Right cardiac atrium (tissue), 5 donors: ENCODE data around the gene GCNA. TPM values are rescaled to one million over a fixed set of nuclear protein-coding genes. Genes with fewer than 3 reads are reported as not detected.
"Not testable (repeated sequence)": the region's sequence is repeated elsewhere in the genome, so short reads cannot be mapped to it uniquely, and the experiment has no call there.

Experiments
- ATAC-seq, 2 donors: fragments of 200-7000 bp; cut with Tn5 transposase; one replicate each; pipeline versions ENCODE4 v1.8.0 to v1.9.1; 2020; ENCODE audit warnings: moderate library complexity in 2 of 2, mild to moderate bottlenecking in 1 of 2
- DNase-seq, 3 donors: peaks; one replicate each; pipeline ENCODE4 v3.0.0-alpha.2; 2020
- H3K27ac ChIP-seq: one replicate; pipeline ENCODE4 v1.5.1; 2013; ENCODE audit warnings: mild to moderate bottlenecking, low read length, control low read depth, moderate library complexity
- H3K27me3 ChIP-seq: one replicate; pipeline ENCODE4 v1.6.1; 2013; ENCODE audit not compliant: control insufficient read depth, insufficient read depth
- H3K4me1 ChIP-seq: one replicate; pipeline ENCODE4 v1.6.1; 2013; ENCODE audit warnings: low read length; ENCODE audit not compliant: control insufficient read depth, insufficient read depth
- H3K4me3 ChIP-seq: one replicate; pipeline ENCODE4 v1.5.1; 2013; ENCODE audit warnings: low read length, control low read depth
- H3K9me3 ChIP-seq: one replicate; pipeline ENCODE4 v1.6.1; 2013; ENCODE audit warnings: low read length; ENCODE audit not compliant: control insufficient read depth
- WGBS: extraction: QIAGEN DNeasy Blood & Tissue Kit; methylation state at CpG from one replicate; pipeline ENCODE4 v1.1.7; 2013; 5-methylcytosine and 5-hydroxymethylcytosine counted together
- intact Hi-C, 4 donors: fragments of 100-400 bp; cut with DNase I; formaldehyde crosslinking; loops; one replicate each; pipeline versions ENCODE4 v1.11.0 to v1.14.0; 2022 to 2023
- polyA plus RNA-seq: library from polyadenylated mRNA; stranded (reverse); fragments of 200-250 nt; gene quantifications from one replicate; pipeline ENCODE4 v1.2.3, GENCODE V29; 2013
- total RNA-seq, 4 donors: library from RNA; stranded (reverse); fragmentation: NEBNext Ultra II Directional; extraction: Animal tissue kit (Norgen Biotek cat#: 25700); gene quantifications; one replicate each; pipeline ENCODE4 v1.2.1, GENCODE V29; 2021
- donor health status: healthy with polysubstance abuse.
- donor health status: DM: no; HTN: yes; CAD: no.
- donor health status: DM: no; HTN: no; CAD: no.
- donor health status: DM: no; HTN: yes; CAD: no; lungs with severe emphysema.
- donor health status: DM: yes; HTN: yes; CAD: no.

Gene GCNA
- total and polyA plus RNA-seq, 5 donors, result 0.81 to 2.0 (median 1.6) TPM

DNA sequence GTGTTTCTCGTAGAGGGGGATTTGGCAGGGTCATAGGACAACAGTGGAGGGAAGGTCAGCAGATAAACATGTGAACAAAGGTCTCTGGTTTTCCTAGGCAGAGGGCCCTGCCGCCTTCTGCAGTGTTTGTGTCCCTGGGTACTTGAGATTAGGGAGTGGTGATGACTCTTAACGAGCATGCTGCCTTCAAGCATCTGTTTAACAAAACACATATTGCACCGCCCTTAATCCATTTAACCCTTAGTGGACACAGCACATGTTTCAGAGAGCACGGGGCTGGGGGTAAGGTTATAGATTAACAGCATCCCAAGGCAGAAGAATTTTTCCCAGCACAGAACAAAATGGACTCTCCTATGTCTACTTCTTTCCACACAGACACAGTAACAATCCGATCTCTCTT lies 66.2 kb downstream of the GCNA start:
- H3K4me1 ChIP-seq, intact Hi-C loops, H3K27me3 ChIP-seq, H3K4me3 ChIP-seq, H3K9me3 ChIP-seq, H3K27ac ChIP-seq, ATAC-seq, DNase-seq: not testable (repeated sequence)
- WGBS, result 42% methylated on average over 5 of the region's 6 CpGs

DNA sequence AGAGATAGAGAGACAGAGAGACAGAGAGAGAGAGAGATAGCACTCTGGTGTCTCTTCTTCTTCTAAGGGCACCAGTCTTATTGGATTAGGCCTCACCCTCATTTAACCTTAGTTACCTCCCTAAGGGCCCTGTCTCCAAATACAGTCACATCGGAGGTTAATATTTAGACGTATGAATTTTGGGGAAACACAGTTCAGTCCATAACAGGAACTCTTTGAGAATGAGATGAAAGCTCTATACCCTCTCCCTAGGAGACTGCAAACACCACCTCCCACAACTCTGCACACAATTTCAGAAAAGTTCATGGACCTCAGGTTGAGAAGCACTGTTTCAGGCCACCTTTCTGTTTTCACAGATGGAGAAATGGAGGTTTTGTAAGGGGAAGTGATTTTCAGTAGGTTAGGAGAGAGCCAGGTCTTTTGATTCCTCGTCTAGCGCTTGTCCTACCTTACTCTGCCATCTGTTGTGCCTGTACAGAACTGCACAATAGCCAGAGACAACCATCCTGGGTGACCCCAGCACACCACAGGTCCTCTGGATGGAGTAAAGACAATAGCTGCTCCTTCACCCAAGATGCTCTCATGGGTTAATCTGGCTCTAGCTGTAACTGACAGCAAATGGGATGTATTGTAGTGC lies 72.2 kb downstream of the GCNA start:
- no peaks in the 10 kb centered on the region for H3K9me3 ChIP-seq
- no peak overlapping the region for H3K27ac ChIP-seq
- intact Hi-C loops, result no loop called here
- ATAC-seq, result peak; percentile 55 to 66
- no peaks in the 10 kb centered on the region for H3K4me1 ChIP-seq
- H3K4me3 ChIP-seq, result no peak overlapping the region
- 63% methylated on average over 4 of the region's 4 CpGs for WGBS
- no peak for DNase-seq
- no peaks in the 10 kb centered on the region for H3K27me3 ChIP-seq

DNA sequence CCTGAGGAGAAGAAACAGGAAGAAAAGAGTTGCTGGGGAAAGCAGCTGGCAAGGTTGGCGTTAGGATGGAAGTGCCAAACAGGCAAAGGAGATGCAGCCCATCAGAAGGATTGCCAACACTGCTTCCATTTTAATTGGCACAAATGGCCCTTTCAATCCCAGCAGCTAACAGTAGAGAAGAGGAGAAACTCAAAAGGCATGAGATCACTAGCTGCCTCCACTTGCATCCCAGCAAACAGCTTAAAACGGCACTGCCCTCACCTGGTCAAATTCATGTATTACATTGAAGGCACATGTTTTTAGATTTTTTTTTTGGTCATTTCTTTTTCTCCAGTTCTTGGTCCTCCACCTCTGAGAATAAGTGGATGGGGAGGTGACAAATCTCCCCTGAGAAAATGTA lies 74.2 kb downstream of the GCNA start:
- 28% methylated on average over 2 of the region's 2 CpGs for WGBS

DNA sequence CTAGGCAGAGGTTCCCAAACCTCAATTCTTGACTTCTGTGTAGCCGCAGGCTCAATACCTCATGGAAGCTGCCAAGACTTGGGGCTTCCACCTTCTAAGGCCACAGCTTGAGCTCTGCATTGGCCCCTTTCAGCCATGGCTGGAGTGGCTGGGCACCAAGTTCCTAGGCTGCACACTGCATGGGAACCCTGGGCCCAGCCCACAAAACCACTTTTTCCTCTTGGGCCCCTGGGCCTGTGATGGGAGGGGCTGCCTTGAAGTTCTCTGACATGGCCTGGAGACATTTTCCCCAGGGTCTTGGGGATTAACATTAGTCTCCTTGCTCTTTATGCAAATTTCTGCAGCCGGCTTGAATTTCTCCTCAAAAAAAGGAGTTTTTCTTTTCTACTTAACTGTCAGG lies 75.1 kb downstream of the GCNA start:
- ATAC-seq (no peak), DNase-seq (no peak)
- Histone ChIP-seq H3K27me3 (no peaks in the 10 kb centered on the region), H3K4me1 (no peaks in the 10 kb centered on the region), H3K4me3 (no peak overlapping the region), H3K27ac (no peak overlapping the region), H3K9me3 (no peaks in the 10 kb centered on the region)
- intact Hi-C loops, result no loop called here
- WGBS, result 94% methylated on average over 2 of the region's 2 CpGs

More for the DNA sequence above, 74.2 kb downstream of the GCNA start:
- H3K27me3 ChIP-seq, result no peaks in the 10 kb centered on the region
- DNase-seq (no peak), ATAC-seq (peak; percentile 33 to 48)
- H3K4me3 ChIP-seq, result no peak overlapping the region
- H3K9me3 ChIP-seq, result no peaks in the 10 kb centered on the region
- no peaks in the 10 kb centered on the region for H3K4me1 ChIP-seq
- intact Hi-C loops, result no loop called here
- H3K27ac ChIP-seq, result no peak overlapping the region

DNA sequence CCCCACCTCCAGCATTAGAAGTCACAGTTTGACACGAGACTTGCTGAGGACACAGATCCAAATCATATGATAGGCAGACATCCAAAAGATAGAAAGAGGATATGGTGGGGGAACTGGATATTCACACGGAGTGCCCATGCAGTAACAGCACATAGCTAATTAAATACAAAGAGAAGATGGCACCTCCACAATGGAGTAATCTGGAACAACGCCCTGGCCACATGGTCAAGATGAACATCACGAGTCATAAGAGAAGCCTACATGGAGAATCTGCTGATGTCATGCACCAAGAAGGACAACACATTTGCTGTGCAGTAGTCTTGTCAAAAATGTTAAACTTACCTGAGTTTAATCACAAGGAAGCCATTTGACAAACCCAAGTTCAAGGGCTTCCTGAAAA lies 79.0 kb downstream of the GCNA start:
- Histone ChIP-seq H3K4me1 (no peaks in the 10 kb centered on the region), H3K9me3 (no peaks in the 10 kb centered on the region), H3K27ac (no peak overlapping the region), H3K27me3 (no peaks in the 10 kb centered on the region), H3K4me3 (no peak overlapping the region)
- intact Hi-C loops, result no loop called here
- DNase-seq (no peak), ATAC-seq (no peak)
- WGBS, result 79% methylated on average over 4 of the region's 4 CpGs

DNA sequence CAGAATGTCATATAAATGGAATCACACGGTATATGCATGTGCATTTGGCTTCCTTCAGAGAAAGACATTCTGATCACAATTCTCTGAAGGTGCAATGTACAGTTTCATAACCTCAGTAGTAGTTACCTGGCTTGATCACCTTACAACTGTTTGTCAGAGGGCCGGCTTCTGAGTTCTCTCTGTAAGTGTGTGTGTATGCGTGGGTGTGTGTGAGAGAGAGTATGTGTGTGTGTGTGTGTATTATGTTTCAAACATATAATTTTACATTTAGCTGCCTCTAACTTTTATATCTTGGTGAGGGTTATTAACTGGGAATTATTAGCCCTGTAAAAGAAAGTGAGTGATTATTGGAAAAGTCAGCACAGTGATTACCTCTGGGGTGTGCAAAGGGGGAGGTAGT lies 81.1 kb downstream of the GCNA start:
- no peak for ATAC-seq
- intact Hi-C loops, result no loop called here
- Histone ChIP-seq H3K4me3 (no peak overlapping the region), H3K4me1 (no peaks in the 10 kb centered on the region), H3K9me3 (no peaks in the 10 kb centered on the region), H3K27me3 (no peaks in the 10 kb centered on the region), H3K27ac (no peak overlapping the region)
- no peak for DNase-seq
- 63% methylated on average over 3 of the region's 3 CpGs for WGBS

DNA sequence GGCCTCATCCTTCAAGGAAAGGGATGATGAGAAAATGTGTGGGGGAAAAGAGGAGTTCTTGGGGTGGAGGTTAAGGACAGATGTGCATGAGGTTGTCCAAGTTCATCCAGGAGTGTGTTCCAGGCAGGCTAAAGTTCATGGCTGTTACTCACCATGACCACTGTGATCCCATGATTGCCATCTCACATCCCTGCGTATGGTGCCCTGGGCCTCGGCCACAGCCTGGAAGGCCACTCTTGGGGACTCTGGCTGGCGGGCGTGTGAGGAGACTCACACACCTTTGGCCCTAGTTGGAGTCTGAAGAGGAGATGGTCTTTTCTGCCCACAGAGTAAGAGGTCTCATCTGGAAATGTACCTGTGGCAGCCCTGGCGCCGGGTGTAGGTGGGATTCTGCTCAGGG lies 81.7 kb downstream of the GCNA start:
- Histone ChIP-seq H3K4me3 (no peak overlapping the region), H3K27ac (no peak overlapping the region), H3K27me3 (no peaks in the 10 kb centered on the region), H3K9me3 (no peaks in the 10 kb centered on the region), H3K4me1 (no peaks in the 10 kb centered on the region)
- DNase-seq, result no peak
- WGBS, result 96% methylated on average over 6 of the region's 6 CpGs
- intact Hi-C loops, result no loop called here
- ATAC-seq, result no peak

DNA sequence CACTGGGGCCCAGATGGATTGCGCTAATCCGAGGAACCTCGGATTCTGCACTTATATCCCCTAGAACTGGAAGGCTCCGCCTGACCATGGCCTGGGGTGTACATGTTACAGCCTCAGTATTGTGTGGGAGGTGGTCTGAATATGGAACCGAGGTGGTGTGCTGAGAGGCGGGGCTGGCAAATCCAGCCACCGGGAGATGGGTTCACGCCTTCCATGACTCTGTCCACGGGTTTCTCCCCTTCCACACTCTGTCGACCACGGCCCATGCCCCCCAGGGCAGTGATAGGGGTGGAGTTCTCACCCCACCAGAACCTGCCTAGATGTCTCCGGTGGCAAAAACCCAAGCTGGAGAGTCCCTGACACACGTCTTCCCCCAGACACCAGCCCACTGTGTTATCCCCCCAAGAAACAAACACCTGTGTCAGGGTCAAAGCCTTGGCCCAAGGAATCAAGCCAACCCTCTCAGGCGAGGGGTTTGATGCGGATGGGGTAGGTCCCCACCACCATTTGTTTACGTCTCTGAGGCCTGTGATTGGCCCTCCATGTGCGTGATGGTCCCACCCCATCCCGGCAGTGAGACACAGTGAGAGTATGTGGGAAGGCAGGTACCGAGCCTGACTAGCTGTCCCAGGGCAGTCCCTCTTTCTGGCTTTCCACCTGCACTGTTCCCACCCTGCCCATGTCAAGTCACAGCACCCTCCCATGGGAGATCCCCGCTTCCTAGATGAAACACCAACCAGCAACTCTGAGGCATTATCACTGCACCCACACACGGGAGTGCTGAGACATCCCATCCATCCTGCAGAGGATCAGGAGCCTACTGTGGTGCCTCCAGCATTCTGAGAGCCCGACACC lies 82.6 kb downstream of the GCNA start:
- ATAC-seq (no peak), DNase-seq (no peak)
- no peaks in the 10 kb centered on the region for H3K4me1 ChIP-seq
- no peaks in the 10 kb centered on the region for H3K9me3 ChIP-seq
- no peaks in the 10 kb centered on the region for H3K27me3 ChIP-seq
- intact Hi-C loops, result no loop called here
- H3K27ac ChIP-seq, result no peak overlapping the region
- H3K4me3 ChIP-seq, result no peak overlapping the region
- 87% methylated on average over 22 of the region's 22 CpGs for WGBS

DNA sequence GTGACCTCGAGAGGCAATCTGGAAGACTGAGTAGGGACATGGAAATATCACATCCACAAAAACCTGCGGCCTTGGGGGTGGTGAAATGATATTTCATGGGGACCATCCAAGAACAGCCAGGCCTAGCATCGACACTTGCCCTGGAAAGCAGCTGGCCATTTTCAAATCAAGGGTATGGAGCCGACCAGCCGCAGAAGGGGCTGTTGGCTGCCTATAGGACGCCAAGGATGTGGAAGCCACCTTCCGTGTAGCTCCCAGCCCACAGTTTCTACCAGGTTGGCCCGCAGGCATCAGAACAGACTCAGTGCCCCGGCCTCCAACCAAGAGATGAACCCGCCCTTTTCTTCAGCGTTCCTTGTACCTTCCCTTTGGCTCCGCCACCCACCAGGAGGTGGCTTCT lies 83.7 kb downstream of the GCNA start:
- DNase-seq, result no peak
- Histone ChIP-seq H3K27ac (no peak overlapping the region), H3K27me3 (no peaks in the 10 kb centered on the region), H3K4me3 (no peak overlapping the region), H3K9me3 (no peaks in the 10 kb centered on the region), H3K4me1 (no peaks in the 10 kb centered on the region)
- intact Hi-C loops, result no loop called here
- no peak for ATAC-seq
- 82% methylated on average over 12 of the region's 12 CpGs for WGBS

DNA sequence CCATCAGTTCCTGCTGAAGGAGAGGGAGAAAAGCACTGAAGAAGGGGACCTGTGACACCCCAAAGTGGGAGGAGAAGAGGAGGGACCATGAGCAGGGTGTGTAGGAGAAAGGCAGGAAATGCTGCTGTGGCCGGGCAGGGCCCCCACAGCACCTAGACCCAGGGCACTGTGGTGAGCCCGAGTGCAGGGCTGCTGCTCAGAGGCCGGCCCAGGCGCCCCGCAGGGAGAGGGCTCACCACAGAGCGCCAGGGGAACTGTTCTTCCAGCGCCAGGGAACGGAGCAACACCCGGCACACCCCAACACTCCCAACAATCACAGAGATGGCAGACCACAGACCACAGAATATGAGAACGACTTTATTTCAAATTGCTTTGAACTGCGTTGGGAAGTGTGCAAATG lies 84.4 kb downstream of the GCNA start:
- H3K27ac ChIP-seq, intact Hi-C loops, H3K4me1 ChIP-seq, ATAC-seq, H3K9me3 ChIP-seq, H3K4me3 ChIP-seq, H3K27me3 ChIP-seq, DNase-seq: not testable (repeated sequence)
- 67% methylated on average over 11 of the region's 11 CpGs for WGBS
